GM18867 (cell line): ENCODE data around the gene CCDC138.
A peak's percentile ranks its signal among the peaks of the same experiment; 100 is the strongest.
"Not testable (repeated sequence)": the region's sequence is repeated elsewhere in the genome, so short reads cannot be mapped to it uniquely, and the experiment has no call there.

Experiments used
- ATAC-seq: cut with Tn5 transposase; IDR thresholded peaks from one replicate; pipeline ENCODE4 v1.9.1; 2021; ENCODE audit warnings: mild to moderate bottlenecking, moderate library complexity; ENCODE audit not compliant: unreplicated experiment

Gene CCDC138, protein sequence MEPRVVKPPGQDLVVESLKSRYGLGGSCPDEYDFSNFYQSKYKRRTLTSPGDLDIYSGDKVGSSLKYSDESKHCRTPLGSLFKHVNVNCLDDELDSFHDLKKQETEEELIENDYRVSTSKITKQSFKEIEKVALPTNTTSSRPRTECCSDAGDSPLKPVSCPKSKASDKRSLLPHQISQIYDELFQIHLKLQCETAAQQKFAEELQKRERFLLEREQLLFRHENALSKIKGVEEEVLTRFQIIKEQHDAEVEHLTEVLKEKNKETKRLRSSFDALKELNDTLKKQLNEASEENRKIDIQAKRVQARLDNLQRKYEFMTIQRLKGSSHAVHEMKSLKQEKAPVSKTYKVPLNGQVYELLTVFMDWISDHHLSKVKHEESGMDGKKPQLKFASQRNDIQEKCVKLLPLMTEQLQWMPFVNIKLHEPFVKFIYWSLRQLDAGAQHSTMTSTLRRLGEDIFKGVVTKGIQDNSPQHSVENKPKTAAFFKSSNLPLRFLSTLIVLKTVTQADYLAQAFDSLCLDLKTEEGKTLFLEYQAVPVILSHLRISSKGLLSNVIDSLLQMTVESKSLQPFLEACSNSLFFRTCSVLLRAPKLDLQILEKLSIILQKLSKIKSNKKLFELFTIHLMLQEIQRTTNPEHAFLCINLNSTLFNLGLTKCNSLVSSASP

DNA sequence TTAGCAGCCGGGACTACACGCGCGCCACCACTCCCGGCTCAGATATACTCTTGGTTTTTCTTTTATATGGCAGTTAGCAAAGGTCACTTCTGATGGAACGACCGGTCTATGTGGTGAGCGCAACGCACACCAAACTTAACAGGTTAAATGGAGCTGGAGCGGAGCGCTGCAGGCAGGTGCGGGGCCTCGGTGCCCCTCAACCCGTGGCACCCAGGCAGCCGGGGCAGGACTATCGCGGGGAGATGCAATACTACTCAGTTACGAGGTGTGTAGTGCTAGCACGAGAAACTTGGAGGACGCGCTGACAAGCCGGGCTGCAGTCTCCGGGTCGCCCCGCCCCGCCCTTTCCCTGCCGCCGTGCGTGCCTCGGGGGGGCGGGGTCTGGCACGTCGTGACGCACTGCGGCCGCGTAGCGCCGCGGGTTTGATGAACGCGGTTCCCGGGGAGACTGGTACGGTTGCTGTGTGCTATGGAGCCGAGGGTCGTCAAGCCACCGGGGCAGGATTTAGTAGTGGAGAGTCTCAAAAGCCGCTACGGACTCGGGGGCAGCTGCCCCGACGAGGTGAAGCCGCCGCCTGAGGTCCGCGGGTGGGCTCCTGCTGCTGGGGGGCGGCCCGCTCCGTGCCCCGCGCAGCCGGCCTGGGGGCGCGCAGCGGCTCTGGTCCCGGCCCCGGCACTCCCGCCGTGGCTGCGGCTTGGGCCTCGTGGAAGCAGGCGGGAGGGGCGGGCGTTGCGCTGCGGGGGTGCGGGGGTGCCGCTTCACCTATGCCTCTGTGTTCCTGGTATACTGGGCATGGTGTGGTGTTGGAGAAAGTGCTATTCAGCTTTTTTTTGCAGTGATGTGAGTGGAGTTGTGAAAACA, at the start of gene CCDC138:
TSS of gene CCDC138 (plus strand) at position 418 of the 862 bp plus-strand sequence. CDS start at position 470, 52 bp downstream.
- peak; percentile 97 for ATAC-seq

DNA sequence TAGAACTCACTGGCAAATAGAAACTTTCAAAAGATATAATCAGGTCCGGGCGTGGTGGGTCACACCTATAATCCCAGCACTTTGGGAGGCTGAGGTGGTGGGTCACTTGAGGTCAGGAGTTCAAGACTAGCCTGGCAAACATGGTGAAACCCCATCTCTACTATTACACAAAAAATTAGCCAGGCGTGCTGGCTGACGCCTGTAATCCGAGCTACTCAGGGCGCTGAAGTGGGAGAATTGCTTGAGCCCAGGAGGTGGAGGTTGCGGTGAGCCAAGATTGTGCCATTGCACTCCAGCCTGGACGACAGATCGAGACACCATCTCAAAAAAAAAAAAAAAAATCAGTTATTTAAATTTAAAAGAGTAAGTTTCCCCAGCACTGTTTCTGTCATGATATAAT, 28.6 kb upstream of the CCDC138 start:
- not testable (repeated sequence) for ATAC-seq

DNA sequence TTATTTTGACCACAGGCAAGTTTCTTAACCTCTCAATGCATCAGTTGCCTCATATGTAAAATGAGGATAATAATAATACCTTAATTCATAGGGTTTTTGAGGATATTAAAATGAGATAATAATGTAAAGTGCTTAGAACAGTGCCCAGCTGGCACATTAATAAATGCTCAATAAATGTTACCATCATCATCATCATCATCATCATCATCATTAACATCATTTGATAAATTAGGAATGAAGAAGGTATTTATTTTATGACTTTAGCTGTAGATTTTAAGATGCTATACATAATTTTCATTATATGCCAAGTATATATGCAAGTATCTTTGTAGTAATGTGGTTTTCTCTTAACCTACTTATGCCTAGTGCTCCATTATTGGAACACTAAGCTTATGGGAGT, 24.0 kb upstream of the CCDC138 start:
- ATAC-seq = not testable (repeated sequence)

DNA sequence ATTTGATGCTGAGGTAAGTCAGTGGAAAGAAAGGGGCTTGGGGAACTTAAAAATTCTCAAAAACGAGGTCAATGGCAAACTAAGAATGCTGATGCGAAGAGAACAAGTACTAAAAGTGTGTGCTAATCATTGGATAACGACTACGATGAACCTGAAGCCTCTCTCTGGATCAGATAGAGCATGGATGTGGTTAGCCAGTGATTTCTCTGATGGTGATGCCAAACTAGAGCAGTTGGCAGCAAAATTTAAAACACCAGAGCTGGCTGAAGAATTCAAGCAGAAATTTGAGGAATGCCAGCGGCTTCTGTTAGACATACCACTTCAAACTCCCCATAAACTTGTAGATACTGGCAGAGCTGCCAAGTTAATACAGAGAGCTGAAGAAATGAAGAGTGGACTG, 19.9 kb upstream of the CCDC138 start:
- ATAC-seq = not testable (repeated sequence)

DNA sequence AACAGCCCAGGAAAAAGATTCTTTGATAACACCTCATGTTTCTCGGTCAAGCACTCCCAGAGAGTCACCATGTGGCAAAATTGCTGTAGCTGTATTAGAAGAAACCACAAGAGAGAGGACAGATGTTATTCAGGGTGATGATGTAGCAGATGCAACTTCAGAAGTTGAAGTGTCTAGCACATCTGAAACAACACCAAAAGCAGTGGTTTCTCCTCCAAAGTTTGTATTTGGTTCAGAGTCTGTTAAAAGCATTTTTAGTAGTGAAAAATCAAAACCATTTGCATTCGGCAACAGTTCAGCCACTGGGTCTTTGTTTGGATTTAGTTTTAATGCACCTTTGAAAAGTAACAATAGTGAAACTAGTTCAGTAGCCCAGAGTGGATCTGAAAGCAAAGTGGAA, 18.7 kb upstream of the CCDC138 start:
- not testable (repeated sequence) for ATAC-seq

DNA sequence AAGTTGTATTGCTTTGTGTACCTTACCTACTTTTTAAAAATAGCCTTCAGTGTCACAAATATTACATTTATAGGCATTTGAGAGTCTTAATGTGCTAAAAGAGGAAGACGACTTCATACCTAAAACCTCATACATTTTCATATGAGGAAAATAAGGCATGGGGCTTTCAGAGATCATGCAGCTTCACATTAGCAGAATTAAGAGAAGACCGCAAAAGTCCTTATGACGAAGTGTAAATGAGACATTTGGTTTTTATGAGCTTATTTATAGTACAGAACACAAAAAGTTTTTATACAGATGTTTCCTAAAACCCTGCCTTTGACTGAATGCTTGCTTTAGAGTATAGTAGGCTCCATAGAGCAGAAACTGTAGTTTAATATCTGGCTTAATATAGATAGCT, 10.1 kb upstream of the CCDC138 start:
- ATAC-seq = peak; percentile 87

DNA sequence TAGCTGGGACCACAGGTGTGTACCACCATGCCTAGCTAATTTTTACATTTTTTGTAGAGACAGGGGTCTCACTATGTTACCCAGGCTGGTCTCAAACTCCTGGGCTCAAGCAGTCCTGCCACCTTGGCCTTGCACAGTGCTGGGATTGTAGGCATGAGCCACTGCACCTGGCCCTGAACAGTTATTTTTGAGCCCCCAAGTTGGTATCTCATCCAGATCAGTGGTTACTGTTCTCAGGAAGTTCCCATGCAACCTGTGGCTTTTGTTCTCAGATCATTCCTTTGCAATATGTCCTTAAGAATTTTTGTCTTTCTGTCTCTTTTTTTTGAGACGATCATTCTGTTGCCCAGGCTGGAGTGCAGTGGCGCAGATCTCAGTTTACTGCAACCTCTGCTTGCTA, 7.7 kb upstream of the CCDC138 start:
- ATAC-seq = no peak

DNA sequence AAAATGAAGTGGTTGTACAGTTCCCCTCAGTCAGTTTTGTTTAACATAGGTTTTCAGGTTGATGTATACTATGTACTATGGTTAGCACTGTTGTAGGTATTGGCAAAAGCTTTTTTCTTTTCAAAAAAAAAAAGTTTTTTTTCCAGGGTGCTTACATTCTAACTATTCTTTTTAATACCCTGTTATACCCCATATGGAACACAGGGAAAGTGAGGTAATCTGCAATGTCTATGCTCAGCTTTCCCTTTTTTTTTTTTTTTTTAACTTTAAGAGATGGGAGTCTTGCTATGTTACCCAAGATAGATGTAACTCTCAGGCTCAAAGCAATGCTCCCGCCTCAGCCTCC, 590 bp upstream of the CCDC138 start:
- no peak for ATAC-seq

DNA sequence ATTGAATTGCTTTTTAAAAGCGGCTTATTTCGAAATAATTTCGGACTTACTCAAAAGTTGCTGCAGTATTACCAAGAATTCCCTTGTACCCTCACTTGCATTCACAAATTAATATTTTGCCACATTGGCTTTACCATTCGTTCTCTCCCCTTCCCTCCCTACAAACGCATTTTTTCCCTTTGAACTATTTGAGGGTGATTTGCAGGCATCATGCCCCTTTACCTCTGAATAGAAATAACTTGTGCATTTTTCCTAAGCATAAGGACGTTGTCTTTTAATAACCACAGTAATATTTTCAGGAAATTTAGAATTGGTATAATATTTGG, 608 bp downstream of the CCDC138 start:
- no peak for ATAC-seq

DNA sequence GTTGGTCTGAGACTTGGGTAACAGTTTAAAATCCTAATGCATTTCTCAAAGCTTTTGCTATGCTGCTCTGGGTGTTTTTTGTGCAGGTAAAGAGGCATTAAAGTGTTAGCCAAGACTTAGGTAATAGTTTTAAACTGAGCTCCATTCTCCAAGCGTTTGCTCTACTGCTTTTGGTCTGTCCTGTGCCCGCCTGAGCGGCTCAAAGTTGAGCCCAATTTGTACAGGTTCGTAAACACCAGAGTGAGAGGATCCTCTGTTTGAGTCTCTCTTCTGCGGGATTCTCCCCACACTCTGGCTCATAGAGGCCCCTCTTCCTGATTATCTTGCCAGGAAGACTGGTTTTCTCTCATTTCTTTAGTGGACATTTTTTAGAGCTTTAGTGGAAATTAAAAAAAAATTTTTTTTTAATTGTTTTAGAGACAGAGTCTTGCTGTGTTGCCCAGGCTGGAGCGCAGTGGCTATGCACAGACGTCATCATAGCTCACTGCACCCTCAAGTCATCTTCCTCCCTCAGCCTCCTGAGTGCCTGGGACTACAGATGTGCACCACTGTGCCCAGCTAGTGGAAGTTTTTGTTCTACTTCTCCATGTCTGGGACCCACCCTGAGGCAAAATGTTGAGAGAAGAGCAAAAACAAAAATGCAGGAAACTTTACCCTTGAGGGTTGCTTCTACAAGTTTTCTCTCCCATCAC, 16.6 kb downstream of the CCDC138 start:
- ATAC-seq = no peak

DNA sequence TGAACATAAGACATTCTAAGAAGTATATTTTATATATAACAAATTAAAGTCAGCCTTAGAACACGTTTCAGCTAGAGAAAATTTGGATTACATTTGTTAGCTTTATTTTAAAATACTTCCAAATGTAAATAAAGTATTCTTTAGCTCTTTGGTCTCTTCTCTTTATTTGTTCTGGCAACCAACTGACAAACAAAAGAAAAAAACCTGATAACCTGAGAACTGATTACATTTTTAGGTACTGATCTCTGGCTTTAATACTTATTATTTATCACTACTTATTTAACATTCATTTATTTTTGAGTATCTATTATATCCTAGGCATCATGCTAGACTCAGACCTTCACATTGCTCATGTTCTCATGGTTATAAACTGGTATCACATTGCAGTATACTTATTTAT, 18.5 kb downstream of the CCDC138 start:
- ATAC-seq = no peak

DNA sequence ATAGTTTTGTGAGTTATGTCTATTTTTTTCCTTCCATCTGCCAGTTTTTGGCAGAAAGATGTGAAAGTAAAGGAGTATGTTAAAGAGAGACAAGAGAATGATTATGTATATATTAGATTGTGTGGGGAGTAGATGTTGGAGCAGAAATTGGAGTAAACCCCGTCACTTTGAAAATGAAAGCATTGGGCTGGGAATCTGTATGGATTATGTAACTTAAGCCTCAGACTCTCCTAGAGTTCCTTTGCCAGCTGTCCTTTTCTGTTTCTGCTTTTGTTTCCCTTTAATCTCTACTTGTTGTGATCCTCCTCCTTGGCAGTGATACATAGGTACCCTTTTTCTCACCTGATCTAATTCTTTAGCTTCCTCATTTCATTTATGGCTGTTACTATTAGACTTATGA, 19.2 kb downstream of the CCDC138 start:
- ATAC-seq = no peak

DNA sequence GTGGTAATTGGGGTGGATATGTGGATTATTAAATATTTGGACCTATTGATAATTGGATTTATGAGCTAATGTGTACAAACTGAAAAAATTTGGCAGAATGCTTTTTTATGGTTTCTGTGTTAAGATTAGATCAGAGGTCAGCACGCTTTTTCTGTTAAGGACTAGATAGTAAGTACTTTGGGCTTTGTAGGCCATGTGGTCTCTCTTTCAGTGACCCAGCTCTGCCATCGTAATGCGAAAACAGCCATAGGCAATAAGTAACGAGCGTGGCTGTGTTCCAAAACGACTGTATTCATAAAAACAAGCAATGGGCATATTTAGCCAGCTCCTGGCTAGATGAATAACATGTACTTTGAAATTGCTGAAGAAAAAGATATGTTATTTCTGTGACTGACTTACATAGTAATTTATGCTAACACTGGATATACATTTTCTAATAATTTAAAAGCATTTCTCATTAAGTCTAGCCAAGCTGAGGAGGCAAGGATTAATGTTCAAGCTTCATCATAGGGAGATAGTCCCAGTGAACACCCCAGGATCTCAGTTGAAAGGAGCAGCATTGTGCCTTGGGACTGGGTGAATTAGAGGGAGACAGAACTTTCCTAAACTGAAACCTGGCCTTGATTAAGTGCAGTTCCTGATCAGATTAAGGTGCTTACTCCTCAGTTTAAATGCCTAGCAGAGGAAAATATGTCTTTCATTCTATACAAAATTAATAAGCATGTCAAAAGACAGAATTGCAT, 20.0 kb downstream of the CCDC138 start:
- ATAC-seq = no peak

DNA sequence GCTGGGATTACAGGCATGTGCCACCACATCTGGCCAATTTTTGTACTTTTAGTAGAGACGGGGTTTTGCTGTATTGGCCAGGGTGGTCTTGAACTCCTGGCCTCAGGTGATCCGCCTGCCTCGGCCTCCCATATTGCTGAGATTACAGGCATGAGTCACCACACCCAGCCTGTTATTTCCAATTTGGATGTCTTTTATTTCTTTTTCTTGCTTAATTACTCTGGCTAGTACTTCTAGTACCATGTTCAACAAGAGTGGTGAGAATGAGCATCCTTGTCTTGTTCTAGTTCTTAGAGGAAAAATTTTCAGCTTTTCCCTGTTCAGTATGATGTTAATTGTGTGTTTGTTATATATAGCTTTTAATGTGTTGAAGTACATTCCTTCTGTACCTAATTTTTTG, 23.4 kb downstream of the CCDC138 start:
- no peak for ATAC-seq

DNA sequence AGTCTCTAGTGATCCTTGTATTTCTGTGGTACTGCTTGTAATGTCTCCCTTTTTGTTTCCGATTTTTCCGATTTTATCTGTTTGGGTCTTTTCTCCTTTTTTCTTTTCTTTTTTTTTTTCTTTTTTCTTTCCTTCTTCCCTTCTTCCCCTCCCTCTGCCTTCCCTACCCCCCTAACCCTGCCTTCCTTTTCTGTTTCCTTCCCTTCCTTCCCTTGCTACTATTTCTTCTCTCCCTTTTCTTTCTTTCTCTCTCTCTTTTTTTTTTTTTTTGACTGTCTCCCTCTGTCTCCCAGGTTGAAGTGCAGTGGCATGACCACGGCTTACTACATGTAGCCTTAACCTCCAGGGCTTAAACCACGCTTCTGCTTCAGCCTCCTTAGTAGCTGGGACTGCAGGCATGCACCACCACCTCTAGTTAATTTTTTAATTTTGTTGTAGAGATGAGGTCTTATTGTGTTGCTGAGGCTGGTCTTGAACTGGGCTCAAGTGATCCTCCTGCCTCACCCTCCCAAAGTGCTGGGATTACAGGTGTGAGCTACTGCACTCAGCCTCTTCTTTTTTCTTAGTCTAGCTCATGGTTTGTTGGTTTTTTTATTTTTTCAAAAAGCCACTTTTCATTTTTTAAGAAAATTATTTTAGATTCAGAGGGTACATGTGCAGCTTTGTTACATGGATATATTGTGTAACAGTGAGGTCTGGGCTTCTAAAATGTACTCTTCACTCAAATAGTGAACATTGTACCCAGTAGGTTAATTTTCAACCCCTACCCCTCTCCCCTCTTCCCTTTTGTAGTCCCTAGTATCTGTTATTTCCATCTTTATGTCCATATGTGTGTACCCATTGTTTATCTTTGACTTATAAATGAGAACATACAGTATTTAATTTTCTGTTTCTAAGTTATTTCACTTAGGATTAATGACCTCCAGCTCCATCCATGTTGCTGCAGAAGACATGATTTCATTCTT, 24.7 kb downstream of the CCDC138 start:
- no peak for ATAC-seq

DNA sequence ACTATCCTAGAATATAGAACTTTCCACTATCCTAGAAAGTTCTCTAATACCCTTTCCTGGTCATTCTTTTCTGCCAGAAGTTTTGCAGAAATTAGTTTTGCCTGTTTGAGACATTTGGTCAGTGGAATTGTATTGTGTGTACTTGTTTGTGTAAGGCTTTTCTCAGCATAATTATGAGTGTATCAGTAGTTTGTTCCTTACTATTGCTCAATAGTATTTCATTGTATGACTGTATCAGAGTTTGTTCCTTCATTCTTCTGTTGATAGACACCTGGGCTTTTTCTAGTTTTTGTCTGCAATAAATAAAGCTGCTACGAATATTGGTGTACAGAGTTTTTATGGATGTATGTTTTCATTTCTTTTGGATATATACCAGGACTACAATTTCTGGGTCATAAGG, 27.2 kb downstream of the CCDC138 start:
- ATAC-seq = no peak

DNA sequence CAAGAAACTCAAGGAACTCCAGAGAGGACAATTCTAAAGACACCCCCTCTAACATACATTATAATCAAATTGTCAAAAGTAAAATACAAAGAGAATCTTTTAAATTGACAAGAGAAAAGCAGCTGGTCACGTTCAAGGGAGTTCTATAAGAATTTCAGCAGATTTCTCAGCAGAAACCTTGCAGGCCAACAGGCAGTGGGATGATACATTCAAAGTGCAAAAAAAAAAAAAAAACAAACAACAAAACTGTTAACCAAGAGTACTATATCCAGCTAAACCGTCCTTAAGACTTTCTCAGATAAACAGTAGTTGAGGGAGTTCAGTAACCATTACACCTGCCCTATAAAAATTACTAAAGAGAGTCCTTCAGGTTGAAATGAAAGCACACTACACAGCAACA, 33.9 kb downstream of the CCDC138 start:
- no peak for ATAC-seq

DNA sequence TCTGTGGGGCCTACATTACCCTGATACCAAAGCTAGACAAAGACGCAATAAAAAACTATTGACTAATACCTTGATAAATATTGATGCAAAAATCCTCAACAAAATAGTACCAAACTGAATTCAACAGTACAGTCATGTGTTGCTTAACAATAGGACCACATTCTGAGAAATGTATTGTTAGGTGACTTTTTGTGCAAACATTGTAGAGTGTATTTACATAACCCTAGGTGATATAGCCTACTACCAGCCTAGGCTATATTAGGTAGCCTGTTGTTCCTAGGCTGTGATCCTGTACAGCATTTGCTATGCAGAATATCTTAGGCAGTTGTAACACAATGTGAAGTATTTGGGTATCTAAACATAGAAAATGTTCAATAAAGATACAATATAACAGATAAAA, 36.7 kb downstream of the CCDC138 start:
- ATAC-seq = no peak

DNA sequence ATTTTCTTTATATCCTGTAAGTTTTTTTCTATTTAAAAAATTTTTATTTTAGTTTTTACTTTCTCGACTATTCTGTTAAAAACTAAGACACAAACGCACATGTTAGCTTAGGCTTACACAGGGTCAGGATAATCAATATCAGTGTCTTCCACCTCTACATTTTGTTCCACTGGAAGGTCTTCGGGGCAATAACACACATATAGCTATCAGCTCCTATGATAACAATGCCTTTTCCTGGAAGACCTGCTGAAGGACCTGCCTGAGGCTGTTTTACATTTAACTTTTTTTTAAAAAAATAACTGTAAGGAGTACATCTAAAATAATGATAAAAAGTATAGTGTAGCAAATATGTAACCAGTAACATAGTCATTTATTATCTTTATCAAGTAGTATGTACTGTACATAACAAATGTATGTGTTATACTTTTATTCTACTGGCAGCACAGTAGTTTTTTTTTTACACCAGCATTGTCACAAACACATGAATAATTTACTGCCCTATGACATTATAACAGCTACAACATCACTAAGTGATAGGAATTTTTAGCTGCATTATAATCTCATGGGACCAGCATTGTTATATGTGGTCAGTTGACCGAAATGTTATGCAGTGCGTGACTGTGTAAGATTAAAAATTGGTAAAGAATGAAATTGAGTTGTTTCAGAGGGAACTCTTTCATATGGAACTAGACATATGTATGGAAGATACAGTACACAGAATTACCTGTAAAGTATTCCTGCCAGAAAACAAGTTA, 37.9 kb downstream of the CCDC138 start:
- no peak for ATAC-seq
